Liver (tissue), 9 donors: ENCODE measurements around the gene CHRM4. TPM values are rescaled to one million over a fixed set of nuclear protein-coding genes. Genes with fewer than 3 reads are reported as not detected.

Experiments
- DNase-seq: peaks from one replicate; pipeline ENCODE4 v3.0.0-alpha.2; 2017; ENCODE audit warnings: low spot score
- H3K27ac ChIP-seq, 2 donors: one replicate each; pipeline ENCODE4 v1.7.0; 2013; ENCODE audit warnings: inconsistent platforms in 2 of 2, low read length in 2 of 2, control low read depth in 1 of 2, low read depth in 1 of 2, mild to moderate bottlenecking in 1 of 2
- H3K27me3 ChIP-seq, 4 donors: one replicate each; pipeline versions ENCODE4 v1.6.1 to v1.7.0; 2013; ENCODE audit warnings: low read length in 3 of 4, inconsistent platforms in 1 of 4, mild to moderate bottlenecking in 1 of 4, moderate library complexity in 1 of 4; ENCODE audit not compliant: control insufficient read depth in 4 of 4, insufficient read depth in 4 of 4
- H3K36me3 ChIP-seq, 4 donors: one replicate each; pipeline versions ENCODE4 v1.6.1 to v1.7.0; 2013; ENCODE audit warnings: low read length in 3 of 4, mild to moderate bottlenecking in 3 of 4, low read depth in 1 of 4, moderate library complexity in 1 of 4; ENCODE audit not compliant: control insufficient read depth in 4 of 4, insufficient read depth in 3 of 4
- H3K4me1 ChIP-seq, 4 donors: one replicate each; pipeline versions ENCODE4 v1.6.1 to v1.7.0; 2013; ENCODE audit warnings: low read length in 3 of 4, mild to moderate bottlenecking in 3 of 4, moderate library complexity in 1 of 4; ENCODE audit not compliant: control insufficient read depth in 4 of 4, insufficient read depth in 4 of 4
- H3K4me3 ChIP-seq, 3 donors: one replicate each; pipeline versions ENCODE4 v1.6.1 to v1.7.0; 2013; ENCODE audit warnings: low read length in 3 of 3, control low read depth in 1 of 3, low read depth in 1 of 3, mild to moderate bottlenecking in 1 of 3
- H3K9ac ChIP-seq, 2 donors: one replicate each; pipeline ENCODE4 v1.7.0; 2013; ENCODE audit warnings: low read length in 2 of 2, mild to moderate bottlenecking in 2 of 2, moderate library complexity in 2 of 2, control low read depth in 1 of 2, low read depth in 1 of 2
- H3K9me3 ChIP-seq, 4 donors: one replicate each; pipeline versions ENCODE4 v1.6.1 to v1.7.0; 2013; ENCODE audit warnings: low read length in 3 of 4; ENCODE audit not compliant: control insufficient read depth in 4 of 4
- ATF3 ChIP-seq: IDR thresholded peaks from 2 replicates; pipeline ENCODE4 v1.6.1; 2016; ENCODE audit warnings: antibody characterized with exemption
- EGR1 ChIP-seq, 2 donors: IDR thresholded peaks; 2 replicates each; pipeline ENCODE4 v1.6.1; 2016 to 2018; ENCODE audit warnings: antibody characterized with exemption in 2 of 2, low read depth in 2 of 2
- FOXA1 ChIP-seq: IDR thresholded peaks from 2 replicates; pipeline ENCODE4 v1.6.1; 2016; ENCODE audit warnings: antibody characterized with exemption
- FOXA2 ChIP-seq: IDR thresholded peaks from 2 replicates; pipeline ENCODE4 v1.6.1; 2016; ENCODE audit warnings: antibody characterized with exemption
- GABPA ChIP-seq, 2 donors: IDR thresholded peaks in 1 of 2; conservative IDR thresholded peaks in 1 of 2; 2 replicates each; pipeline ENCODE4 v1.6.1; 2016; ENCODE audit warnings: antibody characterized with exemption in 2 of 2, mild to moderate bottlenecking in 1 of 2, moderate library complexity in 1 of 2
- HNF4A ChIP-seq, 2 donors: conservative IDR thresholded peaks; 2 replicates each; pipeline ENCODE4 v1.6.1; 2016; ENCODE audit warnings: antibody characterized with exemption in 2 of 2, mild to moderate bottlenecking in 2 of 2
- HNF4G ChIP-seq: IDR thresholded peaks from 2 replicates; pipeline ENCODE4 v1.6.1; 2016; ENCODE audit warnings: antibody characterized with exemption
- JUND ChIP-seq, 2 donors: IDR thresholded peaks; 2 replicates each; pipeline ENCODE4 v1.6.1; 2016; ENCODE audit warnings: antibody characterized with exemption in 2 of 2
- MAX ChIP-seq: IDR thresholded peaks from 2 replicates; pipeline ENCODE4 v1.6.1; 2016; ENCODE audit warnings: antibody characterized with exemption
- NR2F2 ChIP-seq: IDR thresholded peaks from 2 replicates; pipeline ENCODE4 v1.6.1; 2016; ENCODE audit warnings: antibody characterized with exemption
- RAD21 ChIP-seq, 2 donors: IDR thresholded peaks; 2 replicates each; pipeline ENCODE4 v1.6.1; 2016; ENCODE audit warnings: antibody characterized with exemption in 2 of 2, mild to moderate bottlenecking in 2 of 2
- REST ChIP-seq: IDR thresholded peaks from 2 replicates; pipeline ENCODE4 v1.6.1; 2016; ENCODE audit warnings: antibody characterized with exemption, mild to moderate bottlenecking
- TAF1 ChIP-seq: conservative IDR thresholded peaks from 2 replicates; pipeline ENCODE4 v1.6.1; 2016; ENCODE audit warnings: antibody characterized with exemption, mild to moderate bottlenecking
- YY1 ChIP-seq: IDR thresholded peaks from 2 replicates; pipeline ENCODE4 v1.6.1; 2016; ENCODE audit warnings: antibody characterized with exemption, mild to moderate bottlenecking
- ZBTB33 ChIP-seq: IDR thresholded peaks from 2 replicates; pipeline ENCODE4 v1.6.1; 2016; ENCODE audit warnings: antibody characterized with exemption
- WGBS: extraction: QIAGEN DNeasy Blood & Tissue Kit; methylation state at CpG from one replicate; pipeline ENCODE4 v1.1.7; 2013; 5-methylcytosine and 5-hydroxymethylcytosine counted together
- polyA plus RNA-seq, 2 donors: library from polyadenylated mRNA; stranded (reverse) in 1 of 2; unstranded in 1 of 2; fragments of 200-250 nt in 1 of 2; fragments of >200 nt in 1 of 2; fragmentation: Nextera tagmentation in 1 of 2; extraction: Ambion mirVana in 1 of 2; gene quantifications; one replicate each; pipeline versions ENCODE4 v1.2.1 to v1.2.3, GENCODE V29; 2013 to 2015
- total RNA-seq, 2 donors: library from RNA; depleted of rRNA; stranded (reverse); fragments of >200 nt; gene quantifications; one replicate each; pipeline ENCODE4 v1.2.3, GENCODE V29; 2014
- donor health status: healthy.
- donor health status: healthy.
- donor health status: healthy.
- donor health status: healthy.
- donor health status: healthy.

Gene CHRM4
- total and polyA plus RNA-seq, 4 donors: 0.08 to 0.09 TPM; not detected in 2

GRCh38 chr11:46350695-46351094 lies 40.9 kb downstream of the CHRM4 start:
- Histone ChIP-seq H3K9me3 (no peaks in the 10 kb centered on the region), H3K4me3 (no peak overlapping the region), H3K27ac (no peak overlapping the region), H3K36me3 (peaks cover 0 to 3% (median 0%) of the 10 kb centered on the region in 4 donors), H3K4me1 (peaks cover 0 to 42% (median 31%) of the 10 kb centered on the region in 4 donors), H3K27me3 (no peaks in the 10 kb centered on the region), H3K9ac (no peak overlapping the region)
- 71% methylated on average over 3 of the region's 3 CpGs for WGBS
- TF ChIP-seq FOXA2 (no peak), ZBTB33 (no peak), FOXA1 (no peak), MAX (no peak), HNF4G (no peak), TAF1 (no peak), ATF3 (no peak), YY1 (no peak), RAD21 (IDR thresholded peaks at IDR 0.05) (no peak), NR2F2 (no peak), JUND (IDR thresholded peaks at IDR 0.05) (no peak), HNF4A (conservative IDR thresholded peaks at IDR 0.05) (no peak), REST (no peak), GABPA (IDR thresholded peaks at IDR 0.05 in 1 of 2, conservative IDR thresholded peaks at IDR 0.05 in 1 of 2) (no peak), EGR1 (IDR thresholded peaks at IDR 0.05; ENCODE audit: low read depth in 2 of 2) (no peak)
- no peak for DNase-seq

- Histone ChIP-seq H3K27me3 (no peaks in the 10 kb centered on the region), H3K4me3 (peak overlapping the region; percentile 45 to 88 (median 71)), H3K4me1 (peaks cover 0 to 42% (median 31%) of the 10 kb centered on the region in 4 donors), H3K36me3 (no peaks in the 10 kb centered on the region), H3K9ac (peak overlapping the region in 1 of 2 donors; percentile 43), H3K9me3 (no peaks in the 10 kb centered on the region), H3K27ac (peak overlapping the region; percentile 38 to 42)
- no peak for DNase-seq
- no peak for TF ChIP-seq YY1
- WGBS: 64% methylated on average over 18 of the region's 18 CpGs
Measured at GRCh38 chr11:46348566-46349401, 42.8 kb downstream of the CHRM4 start.
